ENCODE measurements around the gene CYP2A7. TPM values are rescaled to one million over a fixed set of nuclear protein-coding genes. Genes with fewer than 3 reads are reported as not detected.
"Not testable (repeated sequence)": the region's sequence is repeated elsewhere in the genome, so short reads cannot be mapped to it uniquely, and the experiment has no call there.

Gene CYP2A7
- total RNA-seq, 3 donors from 2014 or later (not counting 1 experiment from before 2014, with no cell fraction given): not detected

DNA sequence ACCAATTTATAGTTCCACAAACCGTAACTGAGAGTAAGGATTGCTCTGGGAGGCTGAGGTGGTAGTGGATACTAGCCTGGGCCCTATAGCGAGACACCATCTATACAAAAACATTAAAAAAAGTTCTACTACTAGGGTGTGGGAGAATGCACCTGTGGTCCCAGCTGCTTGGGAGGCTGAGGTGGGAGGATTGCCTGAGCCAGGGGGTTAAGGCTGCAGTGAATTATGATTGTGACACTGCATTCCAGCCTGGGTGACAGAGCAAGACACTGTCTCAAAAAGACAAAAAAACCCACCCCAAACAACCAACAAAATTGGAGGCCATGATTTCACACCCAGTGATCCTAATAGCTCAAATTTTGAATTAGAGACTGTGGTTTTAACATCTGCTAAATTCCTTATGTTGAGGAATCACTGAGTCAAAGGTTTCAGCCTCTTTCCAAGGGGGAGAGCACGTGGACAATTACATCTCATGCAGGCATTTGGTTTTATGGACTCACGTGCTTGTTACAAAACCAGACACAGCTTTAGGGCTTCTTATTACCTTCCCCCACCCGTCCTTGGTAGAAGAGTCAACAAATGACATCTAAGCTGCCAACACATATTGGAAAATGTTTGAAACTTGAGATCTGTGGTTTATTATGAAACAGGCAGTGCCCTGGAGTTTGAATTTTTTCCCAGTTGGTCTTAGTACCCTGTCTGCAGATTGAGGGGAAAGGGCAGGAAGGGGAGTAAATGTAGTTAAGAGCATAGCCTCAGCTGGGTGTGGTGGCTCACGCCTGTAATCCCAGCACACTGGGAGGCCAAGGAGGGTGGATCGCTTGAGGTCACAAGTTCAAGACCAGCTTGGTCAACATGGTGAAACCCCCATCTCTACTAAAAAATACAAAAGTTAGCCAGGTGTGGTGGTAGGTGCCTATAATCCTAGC, 50.3 kb downstream of the CYP2A7 start:
- Histone ChIP-seq H3K4me3 (ENCODE audit: low read length) (no peak overlapping the region), H3K4me1 (ENCODE audit: control insufficient read depth, insufficient read depth, low read length) (peaks cover 16% of the 10 kb centered on the region), H3K36me3 (ENCODE audit: control insufficient read depth, insufficient read depth, low read length) (no peaks in the 10 kb centered on the region), H3K27me3 (ENCODE audit: control insufficient read depth, insufficient read depth, low read length) (no peaks in the 10 kb centered on the region), H3K9me3 (ENCODE audit: control insufficient read depth, insufficient read depth, low read length) (no peaks in the 10 kb centered on the region), H3K27ac (ENCODE audit: low read length) (no peak overlapping the region)
- TF ChIP-seq, protein P1, sequence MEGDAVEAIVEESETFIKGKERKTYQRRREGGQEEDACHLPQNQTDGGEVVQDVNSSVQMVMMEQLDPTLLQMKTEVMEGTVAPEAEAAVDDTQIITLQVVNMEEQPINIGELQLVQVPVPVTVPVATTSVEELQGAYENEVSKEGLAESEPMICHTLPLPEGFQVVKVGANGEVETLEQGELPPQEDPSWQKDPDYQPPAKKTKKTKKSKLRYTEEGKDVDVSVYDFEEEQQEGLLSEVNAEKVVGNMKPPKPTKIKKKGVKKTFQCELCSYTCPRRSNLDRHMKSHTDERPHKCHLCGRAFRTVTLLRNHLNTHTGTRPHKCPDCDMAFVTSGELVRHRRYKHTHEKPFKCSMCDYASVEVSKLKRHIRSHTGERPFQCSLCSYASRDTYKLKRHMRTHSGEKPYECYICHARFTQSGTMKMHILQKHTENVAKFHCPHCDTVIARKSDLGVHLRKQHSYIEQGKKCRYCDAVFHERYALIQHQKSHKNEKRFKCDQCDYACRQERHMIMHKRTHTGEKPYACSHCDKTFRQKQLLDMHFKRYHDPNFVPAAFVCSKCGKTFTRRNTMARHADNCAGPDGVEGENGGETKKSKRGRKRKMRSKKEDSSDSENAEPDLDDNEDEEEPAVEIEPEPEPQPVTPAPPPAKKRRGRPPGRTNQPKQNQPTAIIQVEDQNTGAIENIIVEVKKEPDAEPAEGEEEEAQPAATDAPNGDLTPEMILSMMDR (IDR thresholded peaks at IDR 0.05): no peak
- no peak overlapping the region for H3K4me3 Mint-ChIP-seq
- ATAC-seq: no peak
- peak overlapping the region; percentile 27 to 85 for H3K27ac Mint-ChIP-seq
- peak in 1 of 2 donors; percentile 2 for DNase-seq
- H3K9me3 Mint-ChIP-seq: peaks cover 0 to 3% of the 10 kb centered on the region in 2 donors
- H3K27me3 Mint-ChIP-seq (ENCODE audit: low read depth in 2 of 2): no peaks in the 10 kb centered on the region
- 65% methylated on average over 3 of the region's 7 CpGs for WGBS (ENCODE audit: insufficient coverage)
- intact Hi-C loops (cut with micrococcal nuclease): no loop called here
- peaks cover 19 to 32% of the 10 kb centered on the region in 2 donors for H3K4me1 Mint-ChIP-seq
- no peaks in the 10 kb centered on the region for H3K36me3 Mint-ChIP-seq

DNA sequence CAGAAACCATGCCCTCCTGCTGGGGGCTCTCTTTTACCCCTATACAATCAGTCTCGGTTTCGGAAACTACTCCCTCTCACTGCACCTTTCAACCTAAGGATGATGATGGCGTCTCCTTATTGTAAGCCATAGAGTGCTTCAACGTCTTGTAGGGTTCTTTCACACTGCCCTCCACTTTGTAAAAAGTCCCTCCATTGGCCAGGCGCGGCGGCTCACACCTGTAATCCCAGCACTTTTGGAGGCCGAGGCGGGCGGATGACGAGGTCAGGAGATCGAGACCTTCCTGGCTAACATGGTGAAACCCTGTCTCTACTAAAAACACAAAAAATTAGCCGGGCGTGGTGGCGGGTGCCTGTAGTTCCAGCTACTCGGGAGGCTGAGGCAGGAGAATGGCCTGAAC, 51.3 kb downstream of the CYP2A7 start:
- H3K27me3 Mint-ChIP-seq (ENCODE audit: low read depth in 2 of 2); H3K9me3 ChIP-seq (ENCODE audit: control insufficient read depth, insufficient read depth, low read length); intact Hi-C loops (cut with micrococcal nuclease); H3K4me3 ChIP-seq (ENCODE audit: low read length); H3K36me3 ChIP-seq (ENCODE audit: control insufficient read depth, insufficient read depth, low read length); H3K27ac ChIP-seq (ENCODE audit: low read length); H3K9me3 Mint-ChIP-seq; ATAC-seq; H3K27me3 ChIP-seq (ENCODE audit: control insufficient read depth, insufficient read depth, low read length); H3K4me3 Mint-ChIP-seq; H3K36me3 Mint-ChIP-seq: not testable (repeated sequence)
- WGBS (ENCODE audit: insufficient coverage): 98% methylated on average over 16 of the region's 16 CpGs
- peaks cover 27% of the 10 kb centered on the region for H3K4me1 ChIP-seq (ENCODE audit: control insufficient read depth, insufficient read depth, low read length)
- DNase-seq: peak in 1 of 2 donors; percentile 1
- Mint-ChIP-seq H3K27ac (peak overlapping the region; percentile 85 to 92), H3K4me1 (peaks cover 29 to 41% of the 10 kb centered on the region in 2 donors)

DNA sequence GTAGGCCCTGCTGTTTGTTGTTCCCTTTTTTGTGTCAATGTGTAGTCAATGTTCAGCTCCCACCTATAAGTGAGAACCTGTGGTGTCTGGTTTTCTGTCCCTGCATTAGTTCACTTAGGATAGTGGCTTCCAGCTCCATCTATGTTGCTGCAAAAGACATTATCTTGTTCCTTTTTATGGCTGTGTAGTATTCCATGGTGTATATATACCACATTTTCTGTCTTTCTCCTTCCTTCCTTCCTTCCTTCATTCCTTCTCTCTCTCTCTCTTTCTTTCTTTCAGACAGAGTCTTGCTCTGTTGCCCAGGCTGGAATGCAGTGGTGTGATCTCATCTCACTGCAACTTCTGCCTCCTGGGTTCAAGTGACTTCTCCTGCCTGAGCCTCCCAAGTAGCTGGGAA, 52.8 kb downstream of the CYP2A7 start:
- Histone ChIP-seq H3K27me3 (ENCODE audit: control insufficient read depth, insufficient read depth, low read length) (no peaks in the 10 kb centered on the region), H3K36me3 (ENCODE audit: control insufficient read depth, insufficient read depth, low read length) (no peaks in the 10 kb centered on the region), H3K4me3 (ENCODE audit: low read length) (no peak overlapping the region), H3K27ac (ENCODE audit: low read length) (no peak overlapping the region), H3K9me3 (ENCODE audit: control insufficient read depth, insufficient read depth, low read length) (no peaks in the 10 kb centered on the region), H3K4me1 (ENCODE audit: control insufficient read depth, insufficient read depth, low read length) (peaks cover 41% of the 10 kb centered on the region)
- ATAC-seq (no peak), DNase-seq (no peak)
- H3K4me3 Mint-ChIP-seq: no peak overlapping the region
- H3K4me1 Mint-ChIP-seq: peaks cover 39 to 52% of the 10 kb centered on the region in 2 donors
- TF ChIP-seq, protein P1 (IDR thresholded peaks at IDR 0.05): no peak
- H3K27me3 Mint-ChIP-seq (ENCODE audit: low read depth in 2 of 2): no peaks in the 10 kb centered on the region
- H3K9me3 Mint-ChIP-seq: peaks cover 0 to 3% of the 10 kb centered on the region in 2 donors
- intact Hi-C loops (cut with micrococcal nuclease): loop anchor here (5.0 to 10.0 kb wide), 2 partner anchors 433 to 476 kb away; partner anchors contain the start of gene HNRNPUL1
- peak overlapping the region; percentile 85 to 92 for H3K27ac Mint-ChIP-seq
- H3K36me3 Mint-ChIP-seq: no peaks in the 10 kb centered on the region

DNA sequence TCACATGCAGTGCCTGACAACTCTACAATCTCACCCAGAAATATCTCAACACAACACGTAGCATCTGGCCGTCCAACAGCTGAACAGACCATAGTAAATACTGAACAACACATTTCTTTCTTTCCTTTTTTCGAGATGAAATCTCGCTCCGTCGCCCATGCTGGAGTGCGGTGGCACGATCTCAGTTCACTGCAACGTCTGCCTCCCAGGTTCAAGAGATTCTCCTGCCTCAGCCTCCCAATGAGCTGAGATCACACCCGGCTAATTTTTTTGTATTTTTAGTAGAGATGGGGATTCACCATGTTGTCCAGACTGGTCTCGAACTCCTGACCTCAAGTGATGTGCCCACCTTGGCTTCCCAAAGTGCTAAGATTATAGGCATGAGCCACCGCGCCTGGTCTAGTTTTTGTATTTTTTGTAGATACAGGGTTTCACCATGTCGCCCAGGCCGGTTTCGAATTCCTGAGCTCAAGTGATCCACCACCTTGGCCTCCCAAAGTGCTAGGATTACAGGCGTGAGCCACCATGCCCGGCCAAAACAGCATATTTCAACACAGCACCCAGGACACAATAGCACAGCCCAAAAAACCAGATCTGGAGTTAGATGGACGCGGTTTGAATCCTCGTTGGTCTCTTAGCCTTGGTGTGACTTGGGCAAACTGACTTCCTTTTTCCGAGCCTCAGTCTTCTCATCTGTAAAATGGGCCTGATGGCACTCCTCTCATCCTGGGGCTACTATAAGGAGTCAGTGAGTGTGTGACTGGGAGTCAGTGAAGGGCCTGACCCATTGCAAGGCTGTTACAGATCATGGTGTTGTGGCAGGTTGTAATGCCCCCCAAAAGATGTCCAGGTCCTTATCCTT, 54.4 kb downstream of the CYP2A7 start:
- no peaks in the 10 kb centered on the region for H3K27me3 ChIP-seq (ENCODE audit: control insufficient read depth, insufficient read depth, low read length)
- peaks cover 41 to 61% of the 10 kb centered on the region in 2 donors for H3K4me1 Mint-ChIP-seq
- peaks cover 53% of the 10 kb centered on the region for H3K4me1 ChIP-seq (ENCODE audit: control insufficient read depth, insufficient read depth, low read length)
- TF ChIP-seq, protein P1 (IDR thresholded peaks at IDR 0.05): no peak
- no peaks in the 10 kb centered on the region for H3K27me3 Mint-ChIP-seq (ENCODE audit: low read depth in 2 of 2)
- intact Hi-C loops (cut with micrococcal nuclease): loop anchor here (2.0 to 10.0 kb wide), 3 partner anchors 293 to 477 kb away; partner anchors contain the start of gene HNRNPUL1
- peak overlapping the region; percentile 48 for H3K4me3 Mint-ChIP-seq
- H3K9me3 Mint-ChIP-seq: peaks cover 0 to 3% of the 10 kb centered on the region in 2 donors
- H3K36me3 Mint-ChIP-seq: no peaks in the 10 kb centered on the region
- DNase-seq (no peak), ATAC-seq (no peak)
- H3K27ac Mint-ChIP-seq: peak overlapping the region; percentile 85 to 92
- no peak overlapping the region for H3K4me3 ChIP-seq (ENCODE audit: low read length)
- peak overlapping the region; percentile 79 for H3K27ac ChIP-seq (ENCODE audit: low read length)
- no peaks in the 10 kb centered on the region for H3K36me3 ChIP-seq (ENCODE audit: control insufficient read depth, insufficient read depth, low read length)
- 97% methylated on average over 22 of the region's 22 CpGs for WGBS (ENCODE audit: insufficient coverage)
- no peaks in the 10 kb centered on the region for H3K9me3 ChIP-seq (ENCODE audit: control insufficient read depth, insufficient read depth, low read length)

DNA sequence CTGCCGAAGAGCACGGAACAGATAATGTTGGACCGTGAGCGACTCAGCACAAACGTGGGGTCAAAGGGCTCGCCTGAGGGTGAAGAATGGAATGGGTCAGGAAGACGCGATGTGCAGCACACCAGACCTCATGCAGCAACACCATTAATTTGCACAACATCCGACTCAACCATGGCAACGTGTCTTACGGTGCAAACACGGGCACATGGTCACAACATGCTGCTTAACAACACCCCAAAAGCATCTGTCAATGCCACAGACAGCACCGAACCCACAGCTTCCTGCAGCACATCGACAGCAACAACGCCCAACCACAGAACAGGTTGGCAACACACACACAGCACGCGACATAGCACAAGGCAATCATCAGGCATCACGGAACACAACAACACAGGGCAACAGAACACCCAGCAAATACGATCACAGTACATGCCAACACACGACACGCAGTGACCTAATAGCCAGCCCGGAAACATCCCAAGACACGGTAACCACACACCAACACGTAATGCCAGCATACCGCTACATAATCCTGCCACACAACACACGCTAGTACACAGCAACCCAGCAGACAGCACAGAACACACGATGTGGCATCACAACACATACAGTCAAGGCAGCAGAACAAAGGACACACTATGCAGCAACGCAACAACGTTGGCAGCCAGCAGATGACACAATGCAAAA, 55.2 kb downstream of the CYP2A7 start:
- WGBS (ENCODE audit: insufficient coverage): 44% methylated on average over 29 of the region's 29 CpGs
- Histone ChIP-seq H3K4me1 (ENCODE audit: control insufficient read depth, insufficient read depth, low read length) (peaks cover 53% of the 10 kb centered on the region), H3K27ac (ENCODE audit: low read length) (peak overlapping the region; percentile 79)
- peak; percentile 80 to 92 for DNase-seq
- not testable (repeated sequence) for H3K27me3 Mint-ChIP-seq (ENCODE audit: low read depth in 2 of 2); H3K9me3 Mint-ChIP-seq; H3K4me3 ChIP-seq (ENCODE audit: low read length); H3K27me3 ChIP-seq (ENCODE audit: control insufficient read depth, insufficient read depth, low read length); H3K36me3 Mint-ChIP-seq; H3K9me3 ChIP-seq (ENCODE audit: control insufficient read depth, insufficient read depth, low read length); H3K36me3 ChIP-seq (ENCODE audit: control insufficient read depth, insufficient read depth, low read length)
- peak overlapping the region; percentile 85 to 92 for H3K27ac Mint-ChIP-seq
- peaks cover 41 to 59% of the 10 kb centered on the region in 2 donors for H3K4me1 Mint-ChIP-seq
- peak; percentile 81 to 92 (median 89) for ATAC-seq
- intact Hi-C loops (cut with micrococcal nuclease): loop anchor here (1.0 to 10.0 kb wide), 5 partner anchors 29 to 478 kb away; partner anchors contain the start of gene HNRNPUL1
- peak overlapping the region; percentile 48 for H3K4me3 Mint-ChIP-seq

All from natural killer cell (primary cell).